IMR-90 (cell line): ENCODE results near the gene CLPTM1L. TPM values are rescaled to one million over a fixed set of nuclear protein-coding genes. Genes with fewer than 3 reads are reported as not detected.

Source experiments
- ATAC-seq: fragments of 200-7000 bp; cut with Tn5 transposase; 2 replicates; pipeline ENCODE4 v1.9.1; 2020; ENCODE audit warnings: low read depth, mild to moderate bottlenecking, moderate library complexity
- BruUV-seq: library from RNA; stranded (reverse); fragments of 400-500 nt; replicated peaks from 2 replicates; lab custom pipeline; 2021; lab: Mats Ljungman, UMichigan
- CTCF ChIA-PET: fragments of 300-600 bp; formaldehyde crosslinking; extraction: SDS; loops from one replicate; lab custom pipeline; 2021; ENCODE audit warnings: antibody characterized with exemption; lab: Yijun Ruan, JAX
- POLR2A ChIA-PET: fragments of 300-600 bp; sonication (Branson Sonifier 250); formaldehyde crosslinking; loops from one replicate; lab custom pipeline; 2022; ENCODE audit warnings: antibody characterized with exemption; ENCODE audit not compliant: unreplicated experiment; lab: Charles Lee
- DNase-seq: peaks from one replicate; pipeline ENCODE4 v3.0.0; 2013
- H2AFZ ChIP-seq: replicated peaks from 2 replicates; pipeline ENCODE3; 2013; ENCODE audit warnings: low read length, mild to moderate bottlenecking; ENCODE audit not compliant: poor library complexity
- H2AK5ac ChIP-seq: 2 replicates; pipeline ENCODE4 v1.6.1; 2013; ENCODE audit warnings: low read depth, low read length, inconsistent platforms
- H2AK9ac ChIP-seq: replicated peaks from 2 replicates; pipeline ENCODE3; 2013; ENCODE audit warnings: mild to moderate bottlenecking, low read depth, low read length, moderate library complexity; ENCODE audit not compliant: poor library complexity
- H2BK120ac ChIP-seq: 2 replicates; pipeline ENCODE4 v1.6.1; 2013; ENCODE audit warnings: low read depth, low read length, inconsistent platforms
- H2BK15ac ChIP-seq: 3 replicates; pipeline ENCODE4 v1.6.1; 2013; ENCODE audit warnings: low read depth, low read length, inconsistent platforms
- H2BK20ac ChIP-seq: 2 replicates; pipeline ENCODE4 v1.6.1; 2013; ENCODE audit warnings: low read depth, mild to moderate bottlenecking, inconsistent platforms, low read length, moderate library complexity
- H2BK5ac ChIP-seq: 2 replicates; pipeline ENCODE4 v1.6.1; 2013; ENCODE audit warnings: mild to moderate bottlenecking, low read depth, low read length, inconsistent platforms; ENCODE audit not compliant: poor library complexity, severe bottlenecking
- H3K14ac ChIP-seq: replicated peaks from 2 replicates; pipeline ENCODE4 v1.6.1; 2013; ENCODE audit warnings: low read depth, low read length, inconsistent platforms
- H3K18ac ChIP-seq: 2 replicates; pipeline ENCODE4 v1.6.1; 2013; ENCODE audit warnings: low read depth, low read length, control low read depth
- H3K23ac ChIP-seq: 2 replicates; pipeline ENCODE4 v1.6.1; 2013; ENCODE audit warnings: low read depth, low read length, inconsistent platforms
- H3K27ac ChIP-seq: 2 replicates; pipeline ENCODE4 v1.5.1; 2013; ENCODE audit warnings: mild to moderate bottlenecking, control low read depth, low read length; ENCODE audit not compliant: insufficient read depth
- H3K27me3 ChIP-seq: 2 replicates; pipeline ENCODE4 v1.6.1; 2013; ENCODE audit warnings: low read length; ENCODE audit not compliant: control insufficient read depth, insufficient read depth
- H3K36me3 ChIP-seq: 2 replicates; pipeline ENCODE4 v1.6.1; 2013; ENCODE audit warnings: low read length, mixed read lengths; ENCODE audit not compliant: control insufficient read depth, insufficient read depth
- H3K4ac ChIP-seq: 2 replicates; pipeline ENCODE4 v1.6.1; 2013; ENCODE audit warnings: low read depth, low read length, inconsistent platforms
- H3K4me1 ChIP-seq: 2 replicates; pipeline ENCODE4 v1.6.1; 2013; ENCODE audit warnings: low read length, mixed read lengths; ENCODE audit not compliant: control insufficient read depth, insufficient read depth
- H3K4me2 ChIP-seq: 2 replicates; pipeline ENCODE4 v1.6.1; 2013; ENCODE audit warnings: low read depth, mild to moderate bottlenecking, control low read depth, low read length, moderate library complexity
- H3K4me3 ChIP-seq: 2 replicates; pipeline ENCODE4 v1.5.1; 2013; ENCODE audit warnings: low read depth, mild to moderate bottlenecking, control low read depth, low read length, moderate library complexity; ENCODE audit not compliant: insufficient read depth
- H3K56ac ChIP-seq: 2 replicates; pipeline ENCODE4 v1.6.1; 2013; ENCODE audit warnings: low read length, inconsistent platforms; ENCODE audit not compliant: insufficient read depth; ENCODE audit errors: extremely low read depth
- H3K79me1 ChIP-seq, 2 experiments: 2 replicates each; pipeline ENCODE4 v1.6.1; 2013; ENCODE audit warnings: low read length in 2 of 2, inconsistent platforms in 1 of 2, low read depth in 1 of 2
- H3K9ac ChIP-seq: 2 replicates; pipeline ENCODE4 v1.6.1; 2013; ENCODE audit warnings: low read depth, low read length, control low read depth
- H3K9me1 ChIP-seq: 2 replicates; pipeline ENCODE4 v1.6.1; 2013; ENCODE audit warnings: low read length, inconsistent platforms; ENCODE audit not compliant: insufficient read depth
- H3K9me3 ChIP-seq: 2 replicates; pipeline ENCODE4 v1.6.1; 2013; ENCODE audit warnings: low read length; ENCODE audit not compliant: control insufficient read depth, insufficient read depth
- H4K20me1 ChIP-seq: 2 replicates; pipeline ENCODE4 v1.6.1; 2013; ENCODE audit warnings: low read length, inconsistent platforms; ENCODE audit not compliant: insufficient read depth
- H4K5ac ChIP-seq: 2 replicates; pipeline ENCODE4 v1.6.1; 2013; ENCODE audit warnings: mild to moderate bottlenecking, low read depth, low read length, control low read depth
- H4K8ac ChIP-seq, 2 experiments: 2 replicates each; pipeline ENCODE4 v1.6.1; 2013; ENCODE audit warnings: low read depth in 2 of 2, low read length in 2 of 2, control low read depth in 1 of 2, inconsistent platforms in 1 of 2
- H4K91ac ChIP-seq: 2 replicates; pipeline ENCODE4 v1.6.1; 2013; ENCODE audit warnings: low read depth, low read length, inconsistent platforms; ENCODE audit not compliant: insufficient read depth
- BHLHE40 ChIP-seq: fragments of 150-350 bp; IDR thresholded peaks from 2 replicates; pipeline ENCODE4 v1.6.1; 2016; ENCODE audit warnings: mild to moderate bottlenecking, low read depth, low read length
- CEBPB ChIP-seq: IDR thresholded peaks from 2 replicates; pipeline ENCODE4 v1.6.1; 2012; ENCODE audit warnings: low read depth, low read length, improper control_type of control experiment
- CHD1 ChIP-seq: IDR thresholded peaks from 2 replicates; pipeline ENCODE4 v1.6.1; 2012; ENCODE audit warnings: low read depth, low read length, improper control_type of control experiment
- FOS ChIP-seq: fragments of 150-350 bp; IDR thresholded peaks from 2 replicates; pipeline ENCODE4 v1.6.1; 2016; ENCODE audit warnings: low read depth, low read length
- SMC3 ChIP-seq: fragments of 150-350 bp; IDR thresholded peaks from 2 replicates; pipeline ENCODE4 v1.6.1; 2016; ENCODE audit warnings: low read depth, mild to moderate bottlenecking, antibody characterized with exemption, low read length, moderate library complexity
- WGBS, 2 experiments: methylation state at CpG; one replicate each; pipeline versions ENCODE4 v1.1.5 to v1.1.7; 2013; ENCODE audit warnings: missing lambda C conversion rate in 2 of 2; ENCODE audit not compliant: insufficient read length in 1 of 2; ENCODE audit errors: extremely low coverage in 2 of 2; 5-methylcytosine and 5-hydroxymethylcytosine counted together
- dilution Hi-C: fragments of 300-500 bp; cut with HindIII; formaldehyde crosslinking; loops from one replicate; pipeline ENCODE4 v1.14.3; 2018; ENCODE audit warnings: low sequenced_read_pairs; ENCODE audit not compliant: unreplicated experiment
- in situ Hi-C: fragments of 300-500 bp; cut with MboI; formaldehyde crosslinking; loops from 3 replicates; pipeline ENCODE4 v1.14.3; 2019; ENCODE audit warnings: low sequenced_read_pairs, inconsistent platforms, mixed read lengths
- intact Hi-C: fragments of 100-400 bp; cut with micrococcal nuclease; formaldehyde crosslinking; loops from 2 replicates; pipeline ENCODE4 v1.10.0; 2022
- polyA plus RNA-seq, 3 experiments: library from polyadenylated mRNA; depleted of rRNA; stranded (reverse); fragments of >200 nt; gene quantifications; 2 replicates each; pipeline ENCODE4 v1.2.3, GENCODE V29; 2012; ENCODE audit warnings: low replicate concordance in 1 of 3
- total RNA-seq: library from RNA; depleted of rRNA; stranded (reverse); fragments of >200 nt; gene quantifications from 2 replicates; pipeline ENCODE4 v1.2.3, GENCODE V29; 2012
- TF ChIP-seq, protein P1 (sequence below): conservative IDR thresholded peaks from 2 replicates; pipeline ENCODE4 v1.5.1; 2012; ENCODE audit warnings: mild to moderate bottlenecking, low read depth, low read length, improper control_type of control experiment

CLPTM1L gene
- total and polyA plus RNA-seq, 2 of the 4 experiments (the other 2 are of a cell fraction): 114 to 137 TPM

GRCh38 chr5:1386274-1386717, 41.4 kb upstream of the CLPTM1L start:
- ChIA-PET POLR2A (no interaction called here), CTCF (no interaction called here)
- H3K9ac ChIP-seq: no peak overlapping the region
- no peak overlapping the region for H2BK15ac ChIP-seq
- no peaks in the 10 kb centered on the region for H3K79me1 ChIP-seq
- intact Hi-C loops: no loop called here
- peak overlapping the region; percentile 47 for H3K4me3 ChIP-seq
- no TSS peak for BruUV-seq
- H2BK20ac ChIP-seq: no peak overlapping the region
- H2AFZ ChIP-seq: peak overlapping the region; percentile 75
- H3K27me3 ChIP-seq: peaks cover 45% of the 10 kb centered on the region
- no peak for DNase-seq
- no peak overlapping the region for H3K56ac ChIP-seq
- no peaks in the 10 kb centered on the region for H3K36me3 ChIP-seq
- no peak overlapping the region for H2BK5ac ChIP-seq
- H4K5ac ChIP-seq: no peak overlapping the region
- H3K4ac ChIP-seq: no peak overlapping the region
- 2% methylated on average over 15 of the region's 36 CpGs; no CpG with 5 or more reads in 1 of the 2 experiments for WGBS, 2 experiments
- H2AK9ac ChIP-seq: no peak overlapping the region
- no peak overlapping the region for H3K27ac ChIP-seq
- no peaks in the 10 kb centered on the region for H3K9me3 ChIP-seq
- in situ Hi-C loops: no loop called here
- no peak overlapping the region for H2BK120ac ChIP-seq
- H3K18ac ChIP-seq: no peak overlapping the region
- no peak overlapping the region for H3K23ac ChIP-seq
- no peak overlapping the region for H4K8ac ChIP-seq
- H3K4me1 ChIP-seq: peaks cover 3% of the 10 kb centered on the region; the same call in 1 of the 2 replicates
- TF ChIP-seq SMC3: no peak
- TF ChIP-seq FOS: no peak
- no peak for TF ChIP-seq CHD1
- no peak for TF ChIP-seq CEBPB
- no peak for TF ChIP-seq BHLHE40
- TF ChIP-seq, protein P1, sequence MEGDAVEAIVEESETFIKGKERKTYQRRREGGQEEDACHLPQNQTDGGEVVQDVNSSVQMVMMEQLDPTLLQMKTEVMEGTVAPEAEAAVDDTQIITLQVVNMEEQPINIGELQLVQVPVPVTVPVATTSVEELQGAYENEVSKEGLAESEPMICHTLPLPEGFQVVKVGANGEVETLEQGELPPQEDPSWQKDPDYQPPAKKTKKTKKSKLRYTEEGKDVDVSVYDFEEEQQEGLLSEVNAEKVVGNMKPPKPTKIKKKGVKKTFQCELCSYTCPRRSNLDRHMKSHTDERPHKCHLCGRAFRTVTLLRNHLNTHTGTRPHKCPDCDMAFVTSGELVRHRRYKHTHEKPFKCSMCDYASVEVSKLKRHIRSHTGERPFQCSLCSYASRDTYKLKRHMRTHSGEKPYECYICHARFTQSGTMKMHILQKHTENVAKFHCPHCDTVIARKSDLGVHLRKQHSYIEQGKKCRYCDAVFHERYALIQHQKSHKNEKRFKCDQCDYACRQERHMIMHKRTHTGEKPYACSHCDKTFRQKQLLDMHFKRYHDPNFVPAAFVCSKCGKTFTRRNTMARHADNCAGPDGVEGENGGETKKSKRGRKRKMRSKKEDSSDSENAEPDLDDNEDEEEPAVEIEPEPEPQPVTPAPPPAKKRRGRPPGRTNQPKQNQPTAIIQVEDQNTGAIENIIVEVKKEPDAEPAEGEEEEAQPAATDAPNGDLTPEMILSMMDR: no peak
- H3K14ac ChIP-seq: no peak overlapping the region
- ATAC-seq: peak; percentile 55
- H3K9me1 ChIP-seq: peaks cover 3% of the 10 kb centered on the region; the same call in 1 of the 2 replicates
- H3K4me2 ChIP-seq: peak overlapping the region; percentile 98
- no peak overlapping the region for H2AK5ac ChIP-seq
- no peaks in the 10 kb centered on the region; the same call in 1 of the 2 replicates for H4K20me1 ChIP-seq
- dilution Hi-C loops: no loop called here
- no peak overlapping the region for H4K91ac ChIP-seq
